ENCODE measurements around the gene KRT73.

GRCh38 chr12:52633383-52633782, 15.0 kb upstream of the KRT73 start:
- TF ChIP-seq ATF2 (CRISPR knock-in tag; IDR thresholded peaks at IDR 0.05) (no peak), RFX1 (IDR thresholded peaks at IDR 0.05) (no peak), TAF1 (IDR thresholded peaks at IDR 0.05; ENCODE audit: control insufficient read depth, extremely low read depth, insufficient read depth, low read length, severe bottlenecking) (no peak), POLR2AphosphoS5 (IDR thresholded peaks at IDR 0.05; ENCODE audit: control insufficient read depth, insufficient read depth, low read depth, low read length) (no peak), EZH2 (IDR thresholded peaks at IDR 0.05; ENCODE audit: borderline replicate concordance, low read depth, low read length) (no peak), FOXP4 (CRISPR knock-in tag; IDR thresholded peaks at IDR 0.05; ENCODE audit: borderline replicate concordance) (no peak), HCFC1 (IDR thresholded peaks at IDR 0.05; ENCODE audit: low read depth, low read length) (no peak), NR2C2 (CRISPR knock-in tag; IDR thresholded peaks at IDR 0.05) (no peak), NR2C2 (tag; IDR thresholded peaks at IDR 0.05) (no peak)
- TF ChIP-seq, protein P1, sequence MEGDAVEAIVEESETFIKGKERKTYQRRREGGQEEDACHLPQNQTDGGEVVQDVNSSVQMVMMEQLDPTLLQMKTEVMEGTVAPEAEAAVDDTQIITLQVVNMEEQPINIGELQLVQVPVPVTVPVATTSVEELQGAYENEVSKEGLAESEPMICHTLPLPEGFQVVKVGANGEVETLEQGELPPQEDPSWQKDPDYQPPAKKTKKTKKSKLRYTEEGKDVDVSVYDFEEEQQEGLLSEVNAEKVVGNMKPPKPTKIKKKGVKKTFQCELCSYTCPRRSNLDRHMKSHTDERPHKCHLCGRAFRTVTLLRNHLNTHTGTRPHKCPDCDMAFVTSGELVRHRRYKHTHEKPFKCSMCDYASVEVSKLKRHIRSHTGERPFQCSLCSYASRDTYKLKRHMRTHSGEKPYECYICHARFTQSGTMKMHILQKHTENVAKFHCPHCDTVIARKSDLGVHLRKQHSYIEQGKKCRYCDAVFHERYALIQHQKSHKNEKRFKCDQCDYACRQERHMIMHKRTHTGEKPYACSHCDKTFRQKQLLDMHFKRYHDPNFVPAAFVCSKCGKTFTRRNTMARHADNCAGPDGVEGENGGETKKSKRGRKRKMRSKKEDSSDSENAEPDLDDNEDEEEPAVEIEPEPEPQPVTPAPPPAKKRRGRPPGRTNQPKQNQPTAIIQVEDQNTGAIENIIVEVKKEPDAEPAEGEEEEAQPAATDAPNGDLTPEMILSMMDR (IDR thresholded peaks at IDR 0.05 in 2 of 3, conservative IDR thresholded peaks at IDR 0.05 in 1 of 3; ENCODE audit: insufficient read depth in 2 of 3, low read depth in 1 of 3, low read length in 3 of 3) = no peak
- TF ChIP-seq, protein P2, sequence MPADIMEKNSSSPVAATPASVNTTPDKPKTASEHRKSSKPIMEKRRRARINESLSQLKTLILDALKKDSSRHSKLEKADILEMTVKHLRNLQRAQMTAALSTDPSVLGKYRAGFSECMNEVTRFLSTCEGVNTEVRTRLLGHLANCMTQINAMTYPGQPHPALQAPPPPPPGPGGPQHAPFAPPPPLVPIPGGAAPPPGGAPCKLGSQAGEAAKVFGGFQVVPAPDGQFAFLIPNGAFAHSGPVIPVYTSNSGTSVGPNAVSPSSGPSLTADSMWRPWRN (IDR thresholded peaks at IDR 0.05; ENCODE audit: low read depth) = no peak
- TF ChIP-seq, protein P3, sequence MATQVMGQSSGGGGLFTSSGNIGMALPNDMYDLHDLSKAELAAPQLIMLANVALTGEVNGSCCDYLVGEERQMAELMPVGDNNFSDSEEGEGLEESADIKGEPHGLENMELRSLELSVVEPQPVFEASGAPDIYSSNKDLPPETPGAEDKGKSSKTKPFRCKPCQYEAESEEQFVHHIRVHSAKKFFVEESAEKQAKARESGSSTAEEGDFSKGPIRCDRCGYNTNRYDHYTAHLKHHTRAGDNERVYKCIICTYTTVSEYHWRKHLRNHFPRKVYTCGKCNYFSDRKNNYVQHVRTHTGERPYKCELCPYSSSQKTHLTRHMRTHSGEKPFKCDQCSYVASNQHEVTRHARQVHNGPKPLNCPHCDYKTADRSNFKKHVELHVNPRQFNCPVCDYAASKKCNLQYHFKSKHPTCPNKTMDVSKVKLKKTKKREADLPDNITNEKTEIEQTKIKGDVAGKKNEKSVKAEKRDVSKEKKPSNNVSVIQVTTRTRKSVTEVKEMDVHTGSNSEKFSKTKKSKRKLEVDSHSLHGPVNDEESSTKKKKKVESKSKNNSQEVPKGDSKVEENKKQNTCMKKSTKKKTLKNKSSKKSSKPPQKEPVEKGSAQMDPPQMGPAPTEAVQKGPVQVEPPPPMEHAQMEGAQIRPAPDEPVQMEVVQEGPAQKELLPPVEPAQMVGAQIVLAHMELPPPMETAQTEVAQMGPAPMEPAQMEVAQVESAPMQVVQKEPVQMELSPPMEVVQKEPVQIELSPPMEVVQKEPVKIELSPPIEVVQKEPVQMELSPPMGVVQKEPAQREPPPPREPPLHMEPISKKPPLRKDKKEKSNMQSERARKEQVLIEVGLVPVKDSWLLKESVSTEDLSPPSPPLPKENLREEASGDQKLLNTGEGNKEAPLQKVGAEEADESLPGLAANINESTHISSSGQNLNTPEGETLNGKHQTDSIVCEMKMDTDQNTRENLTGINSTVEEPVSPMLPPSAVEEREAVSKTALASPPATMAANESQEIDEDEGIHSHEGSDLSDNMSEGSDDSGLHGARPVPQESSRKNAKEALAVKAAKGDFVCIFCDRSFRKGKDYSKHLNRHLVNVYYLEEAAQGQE (IDR thresholded peaks at IDR 0.05; ENCODE audit: borderline replicate concordance) = no peak
- TF ChIP-seq, protein P3 (CRISPR knock-in tag; IDR thresholded peaks at IDR 0.05; ENCODE audit: low read depth) = no peak
